Urinary bladder (tissue), 4 donors: ENCODE results near the gene CATSPERZ. TPM values are rescaled to one million over a fixed set of nuclear protein-coding genes. Genes with fewer than 3 reads are reported as not detected.

Source experiments
- DNase-seq: peaks from one replicate; pipeline ENCODE4 v3.0.0-alpha.2; 2015; ENCODE audit errors: extremely low spot score
- H3K27ac ChIP-seq: one replicate; pipeline ENCODE4 v1.5.1; 2013; ENCODE audit warnings: low read depth, mild to moderate bottlenecking, moderate library complexity
- H3K36me3 ChIP-seq: one replicate; pipeline ENCODE4 v1.6.1; 2013; ENCODE audit warnings: mild to moderate bottlenecking, moderate library complexity; ENCODE audit not compliant: insufficient read depth
- H3K4me1 ChIP-seq: one replicate; pipeline ENCODE4 v1.6.1; 2013; ENCODE audit warnings: mild to moderate bottlenecking, moderate library complexity; ENCODE audit not compliant: insufficient read depth
- H3K4me3 ChIP-seq: one replicate; pipeline ENCODE4 v1.5.1; 2013; ENCODE audit warnings: low read depth, low read length
- WGBS: extraction: QIAGEN DNeasy Blood & Tissue Kit; methylation state at CpG from one replicate; pipeline ENCODE4 v1.1.7; 2013; 5-methylcytosine and 5-hydroxymethylcytosine counted together
- polyA plus RNA-seq: library from polyadenylated mRNA; stranded (reverse); fragments of 200-250 nt; gene quantifications from one replicate; pipeline ENCODE4 v1.2.3, GENCODE V29; 2013
- small RNA-seq: library from RNA; depleted of rRNA; stranded (forward); fragments of <200 nt; gene quantifications from one replicate; pipeline ENCODE3, GENCODE V24; 2014
- total RNA-seq: library from RNA; depleted of rRNA; stranded (reverse); fragments of >200 nt; gene quantifications from one replicate; pipeline ENCODE4 v1.2.3, GENCODE V29; 2014
- donor health status: healthy with polysubstance abuse.
- donor health status: healthy.

CATSPERZ gene
- total and polyA plus RNA-seq, 2 donors, result 0.29 TPM; not detected in 1

GRCh38 chr11:64349404-64349803 is 49.2 kb downstream of the CATSPERZ start:
- DNase-seq, result no peak
- Histone ChIP-seq H3K4me3 (no peak overlapping the region), H3K27ac (no peak overlapping the region), H3K36me3 (no peaks in the 10 kb centered on the region), H3K4me1 (no peaks in the 10 kb centered on the region)
- WGBS, result 87% methylated on average over 11 of the region's 11 CpGs

GRCh38 chr11:64351136-64351631 is 51.0 kb downstream of the CATSPERZ start:
- H3K4me3 ChIP-seq, result no peak overlapping the region
- H3K27ac ChIP-seq, result no peak overlapping the region
- H3K4me1 ChIP-seq, result no peaks in the 10 kb centered on the region
- no peak for DNase-seq
- H3K36me3 ChIP-seq, result no peaks in the 10 kb centered on the region
- 89% methylated on average over 18 of the region's 18 CpGs for WGBS

DNA sequence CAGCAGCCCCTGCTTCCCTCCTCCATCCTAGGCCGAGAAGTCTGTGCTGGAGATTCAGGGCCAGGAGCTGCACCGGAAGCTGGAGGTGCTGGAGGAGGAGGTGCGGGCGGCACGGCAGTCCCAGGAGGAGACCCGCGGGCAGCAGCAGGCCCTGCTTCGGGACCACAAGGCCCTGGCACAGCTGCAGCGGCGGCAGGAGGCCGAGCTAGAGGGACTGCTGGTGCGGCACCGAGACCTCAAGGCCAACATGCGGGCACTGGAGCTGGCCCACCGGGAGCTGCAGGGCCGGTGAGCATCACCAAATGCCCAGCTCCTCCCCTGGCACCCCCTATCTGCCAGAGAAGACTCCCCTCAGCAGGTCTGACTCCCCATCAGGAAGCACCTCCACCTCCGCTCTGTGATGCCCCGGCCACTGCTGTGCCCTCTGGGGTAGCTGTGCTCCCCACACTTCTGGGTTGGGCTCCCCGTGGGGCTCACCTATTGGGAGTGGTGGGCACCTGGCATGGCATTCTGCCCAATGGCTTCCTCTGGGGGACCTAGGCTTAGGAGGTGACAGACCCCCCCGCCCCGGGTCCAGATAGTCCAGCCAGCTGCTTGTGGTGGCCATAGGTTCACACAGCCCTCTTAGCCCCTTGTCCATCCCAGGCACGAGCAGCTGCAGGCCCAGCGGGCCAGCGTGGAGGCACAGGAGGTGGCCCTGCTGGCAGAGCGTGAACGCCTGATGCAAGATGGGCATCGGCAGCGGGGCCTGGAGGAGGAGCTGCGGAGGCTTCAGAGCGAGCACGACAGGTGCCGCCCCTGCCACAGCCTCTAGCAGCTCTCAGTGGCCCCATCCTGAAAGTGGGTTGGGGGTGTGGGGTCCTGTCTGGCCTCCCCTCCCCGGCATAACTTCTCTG is 52.2 kb downstream of the CATSPERZ start:
- Histone ChIP-seq H3K4me1 (no peaks in the 10 kb centered on the region), H3K27ac (no peak overlapping the region), H3K4me3 (no peak overlapping the region), H3K36me3 (no peaks in the 10 kb centered on the region)
- 92% methylated on average over 33 of the region's 33 CpGs for WGBS
- no peak for DNase-seq

GRCh38 chr11:64352995-64353714 is 53.0 kb downstream of the CATSPERZ start:
- DNase-seq, result no peak
- H3K36me3 ChIP-seq, result no peaks in the 10 kb centered on the region
- peaks cover 3% of the 10 kb centered on the region for H3K4me1 ChIP-seq
- H3K27ac ChIP-seq, result no peak overlapping the region
- H3K4me3 ChIP-seq, result no peak overlapping the region
- WGBS, result 91% methylated on average over 34 of the region's 34 CpGs

GRCh38 chr11:64353715-64354506 is 53.8 kb downstream of the CATSPERZ start:
- H3K4me3 ChIP-seq, result no peak overlapping the region
- DNase-seq, result no peak
- H3K4me1 ChIP-seq, result peaks cover 5% of the 10 kb centered on the region
- WGBS, result 86% methylated on average over 20 of the region's 20 CpGs
- no peak overlapping the region for H3K27ac ChIP-seq
- H3K36me3 ChIP-seq, result no peaks in the 10 kb centered on the region

Small RNAs within 50 kb of the gene (small RNA-seq; reads per million reads assigned to genes)
- gene MIR7155 (0.18 reads per million), gene RF00019 (not detected)

Other genes with a start within 250 kb of the CATSPERZ start
- gene MACROD1, start 134.2 kb upstream of the CATSPERZ start, total RNA-seq, result 9.8 TPM
- gene MACROD1, start 134.2 kb upstream of the CATSPERZ start, polyA plus RNA-seq, result 25.1 TPM
- 42.7 TPM for gene STIP1, start 114.2 kb upstream of the CATSPERZ start, total RNA-seq
- gene STIP1, start 114.2 kb upstream of the CATSPERZ start, polyA plus RNA-seq, result 84.0 TPM
- gene FERMT3, start 93.6 kb upstream of the CATSPERZ start, total RNA-seq, result 7.8 TPM
- gene FERMT3, start 93.6 kb upstream of the CATSPERZ start, polyA plus RNA-seq, result 16.8 TPM
- gene TRPT1, start 74.2 kb upstream of the CATSPERZ start, total RNA-seq, result 12.7 TPM
- gene TRPT1, start 74.2 kb upstream of the CATSPERZ start, polyA plus RNA-seq, result 45.3 TPM
- 15.4 TPM for gene NUDT22, start 74.1 kb upstream of the CATSPERZ start, total RNA-seq
- gene NUDT22, start 74.1 kb upstream of the CATSPERZ start, polyA plus RNA-seq, result 61.0 TPM
- gene DNAJC4, start 69.8 kb upstream of the CATSPERZ start, total RNA-seq, result 10.7 TPM
- gene DNAJC4, start 69.8 kb upstream of the CATSPERZ start, polyA plus RNA-seq, result 57.6 TPM
- 18.9 TPM for gene VEGFB, start 65.8 kb upstream of the CATSPERZ start, total RNA-seq
- gene VEGFB, start 65.8 kb upstream of the CATSPERZ start, polyA plus RNA-seq, result 123 TPM
- gene FKBP2, start 59.3 kb upstream of the CATSPERZ start, total RNA-seq, result 29.2 TPM
- gene FKBP2, start 59.3 kb upstream of the CATSPERZ start, polyA plus RNA-seq, result 167 TPM
- 31.6 TPM for gene PPP1R14B, start 53.4 kb upstream of the CATSPERZ start, total RNA-seq
- gene PPP1R14B, start 53.4 kb upstream of the CATSPERZ start, polyA plus RNA-seq, result 62.8 TPM
- gene PLCB3, start 48.8 kb upstream of the CATSPERZ start, total RNA-seq, result 14.8 TPM
- 18.2 TPM for gene PLCB3, start 48.8 kb upstream of the CATSPERZ start, polyA plus RNA-seq
- gene BAD, start 15.7 kb upstream of the CATSPERZ start, total RNA-seq, result 34.2 TPM
- gene BAD, start 15.7 kb upstream of the CATSPERZ start, polyA plus RNA-seq, result 111 TPM
- 4.7 TPM for gene GPR137, start 14.5 kb upstream of the CATSPERZ start, total RNA-seq
- gene GPR137, start 14.5 kb upstream of the CATSPERZ start, polyA plus RNA-seq, result 48.3 TPM
- gene KCNK4, start 9.1 kb upstream of the CATSPERZ start, total RNA-seq, result not detected
- 0.13 TPM for gene KCNK4, start 9.1 kb upstream of the CATSPERZ start, polyA plus RNA-seq
- 13.3 TPM for gene ESRRA, start 5.2 kb downstream of the CATSPERZ start, total RNA-seq
- gene ESRRA, start 5.2 kb downstream of the CATSPERZ start, polyA plus RNA-seq, result 53.2 TPM
- 124 TPM for gene TRMT112, start 17.2 kb downstream of the CATSPERZ start, total RNA-seq
- gene TRMT112, start 17.2 kb downstream of the CATSPERZ start, polyA plus RNA-seq, result 245 TPM
- 69.0 TPM for gene PRDX5, start 17.8 kb downstream of the CATSPERZ start, total RNA-seq
- gene PRDX5, start 17.8 kb downstream of the CATSPERZ start, polyA plus RNA-seq, result 294 TPM
- 2.6 TPM for gene CCDC88B, start 39.8 kb downstream of the CATSPERZ start, total RNA-seq
- gene CCDC88B, start 39.8 kb downstream of the CATSPERZ start, polyA plus RNA-seq, result 10.2 TPM
- 14.8 TPM for gene RPS6KA4, start 58.8 kb downstream of the CATSPERZ start, total RNA-seq
- gene RPS6KA4, start 58.8 kb downstream of the CATSPERZ start, polyA plus RNA-seq, result 32.7 TPM